K562 (cell line): ENCODE measurements around the gene ATF1. TPM values are rescaled to one million over a fixed set of nuclear protein-coding genes. Genes with fewer than 3 reads are reported as not detected.

ENCODE experiments used
- ATAC-seq: fragments of 200-7000 bp; cut with Tn5 transposase; 3 replicates; pipeline ENCODE4 v1.9.1; 2020; ENCODE audit warnings: moderate library complexity
- BruUV-seq: library from RNA; stranded (reverse); fragments of 400-500 nt; replicated peaks from 2 replicates; lab custom pipeline; 2021; lab: Mats Ljungman, UMichigan
- CTCF ChIA-PET: fragments of 300-600 bp; formaldehyde crosslinking; extraction: SDS; loops from one replicate; lab custom pipeline; 2021; ENCODE audit warnings: low intra/inter-chr PET ratio; lab: Yijun Ruan, JAX
- POLR2A ChIA-PET: fragments of 300-600, 350-650 bp; sonication (Branson Sonifier 250); formaldehyde crosslinking; extraction: SDS; loops from one replicate; lab custom pipeline; 2021; ENCODE audit warnings: antibody characterized with exemption, inconsistent platforms; lab: Yijun Ruan, JAX
- DNase-seq, 4 experiments: peaks; one replicate each; pipeline versions ENCODE4 v3.0.0 to v3.0.0-alpha.2; 2011 to 2018; ENCODE audit warnings: low spot score in 3 of 4, mixed read lengths in 3 of 4; ENCODE audit errors: extremely low read depth in 1 of 4
- FAIRE-seq: peaks from 2 replicates; lab custom pipeline; 2011; peaks lifted over from hg19 to GRCh38; lab: Jason Lieb, UNC
- H2AFZ ChIP-seq: 2 replicates; pipeline ENCODE4 v1.6.0; 2011; ENCODE audit warnings: low read depth, low read length, control low read depth, inconsistent platforms
- H3K27ac ChIP-seq: fragments of 200-600 bp; 3 replicates; pipeline ENCODE4 v1.8.0; 2011; ENCODE audit warnings: low read depth, mild to moderate bottlenecking, control low read depth, inconsistent platforms, low read length, moderate library complexity, mixed read lengths; ENCODE audit errors: extremely low read depth
- H3K27me3 ChIP-seq, 2 experiments: fragments of 300-600 bp in 1 of 2; 2 replicates in 1 of 2; 3 replicates in 1 of 2; pipeline versions ENCODE4 v1.6.0 to v1.8.0; 2011; ENCODE audit warnings: inconsistent platforms in 2 of 2, low read length in 2 of 2, mild to moderate bottlenecking in 1 of 2, mixed read lengths in 1 of 2, moderate library complexity in 1 of 2; ENCODE audit not compliant: control insufficient read depth in 2 of 2, insufficient read depth in 2 of 2
- H3K36me3 ChIP-seq: fragments of 300-600 bp; 3 replicates; pipeline ENCODE4 v1.8.0; 2011; ENCODE audit warnings: mild to moderate bottlenecking, low read length, inconsistent platforms; ENCODE audit not compliant: control insufficient read depth, insufficient read depth
- H3K4me1 ChIP-seq, 2 experiments: fragments of 200-600 bp in 1 of 2; replicated peaks in 1 of 2; 2 replicates in 1 of 2; 3 replicates in 1 of 2; pipeline versions ENCODE4 v1.5.1 to v1.8.0; 2011; ENCODE audit warnings: inconsistent platforms in 2 of 2, low read length in 2 of 2, mild to moderate bottlenecking in 1 of 2, mixed read lengths in 1 of 2, moderate library complexity in 1 of 2; ENCODE audit not compliant: control insufficient read depth in 2 of 2, insufficient read depth in 2 of 2
- H3K4me2 ChIP-seq: 2 replicates; pipeline ENCODE4 v1.6.1; 2011; ENCODE audit warnings: low read length, control low read depth, inconsistent platforms, mixed read lengths; ENCODE audit not compliant: insufficient read depth
- H3K4me3 ChIP-seq: fragments of 200-600 bp; sonication (generic), shearing (Covaris generic); 2 replicates; pipeline ENCODE4 v1.5.1; 2016; ENCODE audit warnings: control low read depth, inconsistent platforms
- H3K79me2 ChIP-seq: fragments of 200-600 bp; 3 replicates; pipeline ENCODE4 v1.8.0; 2011; ENCODE audit warnings: low read length, inconsistent platforms; ENCODE audit not compliant: control insufficient read depth, insufficient read depth
- H3K9ac ChIP-seq, 2 experiments: 2 replicates each; pipeline versions ENCODE4 v1.6.0 to v1.6.1; 2011; ENCODE audit warnings: low read depth in 2 of 2, low read length in 2 of 2, control low read depth in 1 of 2, inconsistent platforms in 1 of 2, mild to moderate bottlenecking in 1 of 2, mixed read lengths in 1 of 2; ENCODE audit not compliant: insufficient read depth in 1 of 2
- H3K9me1 ChIP-seq: one replicate; pipeline ENCODE4 v1.6.0; 2011; ENCODE audit warnings: inconsistent platforms, mild to moderate bottlenecking, low read length, moderate library complexity; ENCODE audit not compliant: control insufficient read depth, insufficient read depth
- H3K9me3 ChIP-seq: replicated peaks from 2 replicates; pipeline ENCODE4 v1.5.1; 2011; ENCODE audit warnings: low read depth, low read length, inconsistent platforms; ENCODE audit not compliant: control insufficient read depth, insufficient read depth
- H4K20me1 ChIP-seq: replicated peaks from 2 replicates; pipeline ENCODE4 v1.6.1; 2011; ENCODE audit warnings: low read length, inconsistent platforms, mixed read lengths; ENCODE audit not compliant: control insufficient read depth, insufficient read depth
- CEBPB ChIP-seq: fragments of 450-650 bp; IDR thresholded peaks from 2 replicates; pipeline ENCODE4 v1.6.1; 2016; ENCODE audit warnings: missing genetic modification characterization, missing compliant biosample characterization
- GTF2B ChIP-seq: IDR thresholded peaks from 2 replicates; pipeline ENCODE4 v1.6.1; 2011; ENCODE audit not compliant: insufficient read length; ENCODE audit errors: extremely low read depth
- WGBS: fragments of 100-300 bp; shearing (Covaris generic); methylation state at CpG from one replicate; pipeline ENCODE4 v1.1.6; 2016; ENCODE audit warnings: low coverage, mixed read lengths; ENCODE audit not compliant: insufficient coverage; ENCODE audit errors: missing lambda C conversion rate; 5-methylcytosine and 5-hydroxymethylcytosine counted together
- in situ Hi-C: fragments of 300-500 bp; cut with MboI; formaldehyde crosslinking; loops from 4 replicates; pipeline ENCODE4 v1.15.0; 2018; ENCODE audit warnings: inconsistent platforms, mixed read lengths
- intact Hi-C: fragments of 100-400 bp; cut with micrococcal nuclease; formaldehyde crosslinking; loops from 2 replicates; pipeline ENCODE4 v1.14.2; 2022
- polyA plus RNA-seq, 8 experiments: library from polyadenylated mRNA; depleted of rRNA in 4 of 8; stranded (reverse) in 5 of 8; unstranded in 3 of 8; fragments of >200 nt; fragmentation: Nextera tagmentation in 2 of 8; fragmentation: Illumina TruSeq in 1 of 8; extraction: Ambion mirVana in 2 of 8; extraction: Trizol in 1 of 8; gene quantifications; 2 replicates each; pipeline versions ENCODE4 v1.2.1 to v1.2.3, GENCODE V29; 2011 to 2014; ENCODE audit warnings: inconsistent platforms in 1 of 8, missing spikeins in 1 of 8
- total RNA-seq, 7 experiments: library from RNA; depleted of rRNA in 6 of 7; stranded (reverse); fragments of >200 nt in 6 of 7; fragmentation: Illumina TruSeq in 2 of 7; extraction: Trizol in 2 of 7; gene quantifications; 2 replicates each; pipeline versions ENCODE4 v1.2.1 to v1.2.3, GENCODE V29; 2011 to 2021; ENCODE audit warnings: low replicate concordance in 1 of 7

The ATF1 gene
- total and polyA plus RNA-seq, 9 of the 15 experiments (the other 6 are each of a cell fraction or from before 2014, with no cell fraction given), result 19.8 to 83.5 (median 51.4) TPM

- no TSS peak for BruUV-seq
- Histone ChIP-seq H4K20me1 (no peaks in the 10 kb centered on the region), H3K9me1 (no peaks in the 10 kb centered on the region), H3K9me3 (no peaks in the 10 kb centered on the region), H2AFZ (no peak overlapping the region), H3K4me2 (no peak overlapping the region), H3K4me3 (no peak overlapping the region), H3K36me3 (peaks cover 3% of the 10 kb centered on the region; the same call in 1 of the 3 replicates), H3K9ac (no peak overlapping the region), H3K4me1 (peaks cover 0 to 20% of the 10 kb centered on the region in 2 experiments; a peak in 4 of 5 replicates), H3K27me3 (no peaks in the 10 kb centered on the region), H3K27ac (no peak overlapping the region), H3K79me2 (no peaks in the 10 kb centered on the region)
- DNase-seq, result no peak
- in situ Hi-C loops, result no loop called here
- WGBS, result 75% methylated on average over 5 of the region's 5 CpGs
- ChIA-PET CTCF (no interaction called here), POLR2A (no interaction called here)
- TF ChIP-seq CEBPB (tag), result peak; percentile 11; the same call in 1 of the 2 replicates
- no peak for TF ChIP-seq GTF2B
- no peak for FAIRE-seq
- intact Hi-C loops, result no loop called here
- ATAC-seq, result no peak
Observed at GRCh38 chr12:50753232-50753769, 10.6 kb upstream of the ATF1 start.
